GM23338 (cell line): ENCODE data around the gene POLR3A.

Experiments used
- CREB1 ChIP-seq: fragments of 250-450 bp; sonication (Bioruptor Pico); IDR thresholded peaks from 2 replicates; pipeline ENCODE4 v1.5.0; 2020; ENCODE audit warnings: low read depth, mild to moderate bottlenecking, moderate library complexity
- CTCF ChIP-seq, 2 experiments: fragments of 200-600 bp in 1 of 2; sonication (generic) in 1 of 2; conservative IDR thresholded peaks; 2 replicates each; pipeline versions ENCODE4 v1.5.1 to v1.6.1; 2016 to 2017; ENCODE audit warnings: antibody characterized with exemption in 2 of 2, low read depth in 2 of 2, mild to moderate bottlenecking in 2 of 2, moderate library complexity in 1 of 2
- EZH2phosphoT487 ChIP-seq: fragments of 200-600 bp; sonication (generic); IDR thresholded peaks from one replicate; pipeline ENCODE4 v1.8.1; 2018; ENCODE audit warnings: antibody characterized with exemption; ENCODE audit not compliant: unreplicated experiment
- NANOG ChIP-seq: IDR thresholded peaks from 2 replicates; pipeline ENCODE4 v1.6.1; 2016; ENCODE audit warnings: antibody characterized with exemption, borderline replicate concordance
- POLR2AphosphoS5 ChIP-seq: IDR thresholded peaks from 2 replicates; pipeline ENCODE4 v1.6.1; 2016; ENCODE audit warnings: antibody characterized with exemption, low read depth
- TF ChIP-seq, protein P1 (sequence below): IDR thresholded peaks from one replicate; pipeline ENCODE4 v1.6.1; 2018; ENCODE audit warnings: antibody characterized with exemption; ENCODE audit not compliant: unreplicated experiment

GRCh38 chr10:77919713-77920108, 109.6 kb downstream of the POLR3A start:
- TF ChIP-seq CTCF (conservative IDR thresholded peaks at IDR 0.05; ENCODE audit: low read depth in 2 of 2): no peak
- no peak for TF ChIP-seq POLR2AphosphoS5
- TF ChIP-seq, protein P1, sequence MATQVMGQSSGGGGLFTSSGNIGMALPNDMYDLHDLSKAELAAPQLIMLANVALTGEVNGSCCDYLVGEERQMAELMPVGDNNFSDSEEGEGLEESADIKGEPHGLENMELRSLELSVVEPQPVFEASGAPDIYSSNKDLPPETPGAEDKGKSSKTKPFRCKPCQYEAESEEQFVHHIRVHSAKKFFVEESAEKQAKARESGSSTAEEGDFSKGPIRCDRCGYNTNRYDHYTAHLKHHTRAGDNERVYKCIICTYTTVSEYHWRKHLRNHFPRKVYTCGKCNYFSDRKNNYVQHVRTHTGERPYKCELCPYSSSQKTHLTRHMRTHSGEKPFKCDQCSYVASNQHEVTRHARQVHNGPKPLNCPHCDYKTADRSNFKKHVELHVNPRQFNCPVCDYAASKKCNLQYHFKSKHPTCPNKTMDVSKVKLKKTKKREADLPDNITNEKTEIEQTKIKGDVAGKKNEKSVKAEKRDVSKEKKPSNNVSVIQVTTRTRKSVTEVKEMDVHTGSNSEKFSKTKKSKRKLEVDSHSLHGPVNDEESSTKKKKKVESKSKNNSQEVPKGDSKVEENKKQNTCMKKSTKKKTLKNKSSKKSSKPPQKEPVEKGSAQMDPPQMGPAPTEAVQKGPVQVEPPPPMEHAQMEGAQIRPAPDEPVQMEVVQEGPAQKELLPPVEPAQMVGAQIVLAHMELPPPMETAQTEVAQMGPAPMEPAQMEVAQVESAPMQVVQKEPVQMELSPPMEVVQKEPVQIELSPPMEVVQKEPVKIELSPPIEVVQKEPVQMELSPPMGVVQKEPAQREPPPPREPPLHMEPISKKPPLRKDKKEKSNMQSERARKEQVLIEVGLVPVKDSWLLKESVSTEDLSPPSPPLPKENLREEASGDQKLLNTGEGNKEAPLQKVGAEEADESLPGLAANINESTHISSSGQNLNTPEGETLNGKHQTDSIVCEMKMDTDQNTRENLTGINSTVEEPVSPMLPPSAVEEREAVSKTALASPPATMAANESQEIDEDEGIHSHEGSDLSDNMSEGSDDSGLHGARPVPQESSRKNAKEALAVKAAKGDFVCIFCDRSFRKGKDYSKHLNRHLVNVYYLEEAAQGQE: no peak
- TF ChIP-seq EZH2phosphoT487: no peak
- TF ChIP-seq CREB1 (CRISPR knock-in tag): no peak
- TF ChIP-seq NANOG: no peak
